ENCODE results near the gene RIOK2. TPM values are rescaled to one million over a fixed set of nuclear protein-coding genes. Genes with fewer than 3 reads are reported as not detected.

RIOK2 gene
- total RNA-seq, 1 experiment from 2014 or later, result 45.7 TPM

GRCh38 chr5:97120195-97120594 lies 62.9 kb downstream of the RIOK2 start:
- Mint-ChIP-seq H3K27ac (ENCODE audit: low read depth, unreplicated experiment) (no peak overlapping the region), H3K27me3 (ENCODE audit: insufficient read depth, unreplicated experiment) (no peaks in the 10 kb centered on the region), H3K4me1 (ENCODE audit: insufficient read depth, unreplicated experiment) (no peaks in the 10 kb centered on the region), H3K36me3 (ENCODE audit: insufficient read depth, unreplicated experiment) (no peaks in the 10 kb centered on the region), H3K4me3 (ENCODE audit: unreplicated experiment) (no peak overlapping the region), H3K9me3 (ENCODE audit: unreplicated experiment) (no peaks in the 10 kb centered on the region)
- intact Hi-C loops (cut with micrococcal nuclease), result no loop called here
- ChIA-PET CTCF (no interaction called here), POLR2A (no interaction called here)
- TF ChIP-seq, protein P1, sequence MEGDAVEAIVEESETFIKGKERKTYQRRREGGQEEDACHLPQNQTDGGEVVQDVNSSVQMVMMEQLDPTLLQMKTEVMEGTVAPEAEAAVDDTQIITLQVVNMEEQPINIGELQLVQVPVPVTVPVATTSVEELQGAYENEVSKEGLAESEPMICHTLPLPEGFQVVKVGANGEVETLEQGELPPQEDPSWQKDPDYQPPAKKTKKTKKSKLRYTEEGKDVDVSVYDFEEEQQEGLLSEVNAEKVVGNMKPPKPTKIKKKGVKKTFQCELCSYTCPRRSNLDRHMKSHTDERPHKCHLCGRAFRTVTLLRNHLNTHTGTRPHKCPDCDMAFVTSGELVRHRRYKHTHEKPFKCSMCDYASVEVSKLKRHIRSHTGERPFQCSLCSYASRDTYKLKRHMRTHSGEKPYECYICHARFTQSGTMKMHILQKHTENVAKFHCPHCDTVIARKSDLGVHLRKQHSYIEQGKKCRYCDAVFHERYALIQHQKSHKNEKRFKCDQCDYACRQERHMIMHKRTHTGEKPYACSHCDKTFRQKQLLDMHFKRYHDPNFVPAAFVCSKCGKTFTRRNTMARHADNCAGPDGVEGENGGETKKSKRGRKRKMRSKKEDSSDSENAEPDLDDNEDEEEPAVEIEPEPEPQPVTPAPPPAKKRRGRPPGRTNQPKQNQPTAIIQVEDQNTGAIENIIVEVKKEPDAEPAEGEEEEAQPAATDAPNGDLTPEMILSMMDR (IDR thresholded peaks at IDR 0.05; ENCODE audit: unreplicated experiment), result no peak
- no TSS peak for BruUV-seq (replicated peaks)
- DNase-seq (ENCODE audit: unreplicated experiment), result no peak

DNA sequence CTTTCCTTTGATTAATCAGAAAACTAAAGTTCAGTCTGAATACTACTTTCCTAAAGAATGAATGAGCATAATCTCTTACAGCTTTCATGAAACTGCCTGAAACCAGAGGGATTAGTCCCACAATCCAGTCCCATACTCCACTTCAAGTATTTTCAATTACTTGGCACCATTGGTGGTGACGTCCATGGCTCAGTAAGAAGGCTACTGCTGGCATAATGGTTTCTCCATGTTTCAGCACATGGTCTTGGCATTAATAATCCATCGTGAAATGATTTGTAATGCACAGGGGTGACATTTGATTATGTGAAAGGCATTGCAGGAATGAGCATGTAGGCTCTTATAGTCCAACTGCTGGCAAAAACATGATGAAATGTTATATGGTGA lies 64.0 kb downstream of the RIOK2 start:
- no peaks in the 10 kb centered on the region for H3K9me3 Mint-ChIP-seq (ENCODE audit: unreplicated experiment)
- no peaks in the 10 kb centered on the region for H3K27me3 Mint-ChIP-seq (ENCODE audit: insufficient read depth, unreplicated experiment)
- BruUV-seq (replicated peaks), result no TSS peak
- H3K36me3 Mint-ChIP-seq (ENCODE audit: insufficient read depth, unreplicated experiment), result no peaks in the 10 kb centered on the region
- intact Hi-C loops (cut with micrococcal nuclease), result no loop called here
- H3K4me3 Mint-ChIP-seq (ENCODE audit: unreplicated experiment), result no peak overlapping the region
- TF ChIP-seq, protein P1 (IDR thresholded peaks at IDR 0.05; ENCODE audit: unreplicated experiment), result no peak
- DNase-seq (ENCODE audit: unreplicated experiment), result no peak
- CTCF ChIA-PET, result no interaction called here
- H3K27ac Mint-ChIP-seq (ENCODE audit: low read depth, unreplicated experiment), result no peak overlapping the region
- POLR2A ChIA-PET, result no interaction called here
- H3K4me1 Mint-ChIP-seq (ENCODE audit: insufficient read depth, unreplicated experiment), result no peaks in the 10 kb centered on the region

DNA sequence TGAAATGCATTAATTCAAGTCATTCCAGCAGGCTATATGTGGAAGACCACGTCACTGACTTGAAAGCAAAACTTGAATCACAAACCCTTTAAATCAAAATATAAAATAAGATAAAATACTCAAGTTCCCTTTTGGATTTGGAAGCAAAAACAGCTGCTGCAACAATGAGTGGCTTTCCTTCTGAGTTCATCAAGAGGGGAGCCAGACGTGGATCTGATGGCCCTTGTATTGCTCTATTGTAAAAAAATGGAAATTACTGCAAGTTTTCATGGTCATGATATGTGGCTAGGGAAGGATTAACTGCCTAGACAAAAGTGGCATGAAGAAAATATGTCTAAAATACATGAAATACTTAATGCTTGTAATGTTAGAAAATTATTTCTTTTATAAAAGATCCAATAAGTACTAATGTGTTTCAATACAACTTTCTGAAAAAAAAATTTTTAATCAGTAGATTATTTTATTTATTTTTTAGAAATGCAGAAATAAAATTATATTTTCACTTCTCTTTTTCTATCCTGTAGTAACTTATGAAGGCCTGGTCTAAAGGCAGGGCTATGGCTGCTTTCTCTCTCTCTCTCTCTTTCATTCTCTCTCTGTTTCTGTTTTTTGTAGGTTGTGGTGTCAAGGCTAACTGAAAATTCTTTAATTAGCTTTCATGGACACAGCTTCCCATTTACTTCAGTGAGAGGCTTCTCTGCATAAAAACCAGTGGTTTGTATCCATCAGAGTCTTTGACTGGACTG lies 64.6 kb downstream of the RIOK2 start:
- no peaks in the 10 kb centered on the region for H3K27me3 Mint-ChIP-seq (ENCODE audit: insufficient read depth, unreplicated experiment)
- no TSS peak for BruUV-seq (replicated peaks)
- no peaks in the 10 kb centered on the region for H3K9me3 Mint-ChIP-seq (ENCODE audit: unreplicated experiment)

GRCh38 chr5:97115932-97116331 lies 67.1 kb downstream of the RIOK2 start:
- Mint-ChIP-seq H3K27ac (ENCODE audit: low read depth, unreplicated experiment) (no peak overlapping the region), H3K27me3 (ENCODE audit: insufficient read depth, unreplicated experiment) (no peaks in the 10 kb centered on the region), H3K4me1 (ENCODE audit: insufficient read depth, unreplicated experiment) (no peaks in the 10 kb centered on the region), H3K9me3 (ENCODE audit: unreplicated experiment) (no peaks in the 10 kb centered on the region), H3K36me3 (ENCODE audit: insufficient read depth, unreplicated experiment) (no peaks in the 10 kb centered on the region), H3K4me3 (ENCODE audit: unreplicated experiment) (no peak overlapping the region)
- BruUV-seq (replicated peaks), result no TSS peak
- POLR2A ChIA-PET, result interaction anchor here (0.7 kb wide), 1 partner anchor 10 kb away, joined by 3 read pairs; no protein-coding TSS in a partner anchor
- intact Hi-C loops (cut with micrococcal nuclease), result no loop called here
- CTCF ChIA-PET, result interaction anchor here (0.5 to 1.1 kb wide), 2 partner anchors 46 to 366 kb away, joined by 3 read pairs; no protein-coding TSS in a partner anchor
- TF ChIP-seq, protein P1 (IDR thresholded peaks at IDR 0.05; ENCODE audit: unreplicated experiment), result no peak
- no peak for DNase-seq (ENCODE audit: unreplicated experiment)

More for the DNA sequence above, 64.6 kb downstream of the RIOK2 start:
- TF ChIP-seq, protein P1 (IDR thresholded peaks at IDR 0.05; ENCODE audit: unreplicated experiment), result no peak
- no peak overlapping the region for H3K4me3 Mint-ChIP-seq (ENCODE audit: unreplicated experiment)
- no peak for DNase-seq (ENCODE audit: unreplicated experiment)
- no peak overlapping the region for H3K27ac Mint-ChIP-seq (ENCODE audit: low read depth, unreplicated experiment)
- POLR2A ChIA-PET, result no interaction called here
- intact Hi-C loops (cut with micrococcal nuclease), result no loop called here
- H3K4me1 Mint-ChIP-seq (ENCODE audit: insufficient read depth, unreplicated experiment), result no peaks in the 10 kb centered on the region
- CTCF ChIA-PET, result interaction anchor here (0.6 kb wide), 1 partner anchor 35 kb away, joined by 4 read pairs; no protein-coding TSS in a partner anchor
- H3K36me3 Mint-ChIP-seq (ENCODE audit: insufficient read depth, unreplicated experiment), result no peaks in the 10 kb centered on the region

Data from MCF 10A (cell line).